ENCODE measurements around the gene CDKN1C.

The CDKN1C gene

GRCh38 chr11:2887515-2888195, 2.1 kb upstream of the CDKN1C start:
- no peak for DNase-seq

GRCh38 chr11:2886936-2887335, 1.4 kb upstream of the CDKN1C start:
- no peak for DNase-seq

- no peak for DNase-seq
Measured at GRCh38 chr11:2886191-2886894, 768 bp upstream of the CDKN1C start.

- peak; percentile 37 to 39 for DNase-seq
Measured at GRCh38 chr11:2885017-2885677, 428 bp downstream of the CDKN1C start.

GRCh38 chr11:2883979-2884815, 1.4 kb downstream of the CDKN1C start:
- DNase-seq = no peak

- DNase-seq = no peak
Measured at GRCh38 chr11:2883640-2883978, 2.0 kb downstream of the CDKN1C start.

GRCh38 chr11:2882396-2883110, 3.0 kb downstream of the CDKN1C start:
- DNase-seq = no peak

- no peak for DNase-seq
Measured at GRCh38 chr11:2881981-2882375, 3.6 kb downstream of the CDKN1C start.

- DNase-seq = no peak
Measured at GRCh38 chr11:2881076-2881980, 4.2 kb downstream of the CDKN1C start.

GRCh38 chr11:2880646-2881045, 4.9 kb downstream of the CDKN1C start:
- no peak for DNase-seq

GRCh38 chr11:2878782-2879181, 6.8 kb downstream of the CDKN1C start:
- no peak for DNase-seq

GRCh38 chr11:2877474-2877873, 8.1 kb downstream of the CDKN1C start:
- DNase-seq = no peak

- DNase-seq = no peak
Measured at GRCh38 chr11:2874963-2875362, 10.6 kb downstream of the CDKN1C start.

GRCh38 chr11:2870969-2871680, 14.4 kb downstream of the CDKN1C start:
- DNase-seq = no peak

GRCh38 chr11:2870460-2870859, 15.1 kb downstream of the CDKN1C start:
- DNase-seq = no peak

GRCh38 chr11:2869561-2870427, 15.8 kb downstream of the CDKN1C start:
- no peak for DNase-seq

GRCh38 chr11:2869134-2869526, 16.4 kb downstream of the CDKN1C start:
- no peak for DNase-seq

- DNase-seq = no peak
Measured at GRCh38 chr11:2868506-2869133, 17.0 kb downstream of the CDKN1C start.
